IMR-90 (cell line): ENCODE results near the gene JAK1. TPM values are rescaled to one million over a fixed set of nuclear protein-coding genes. Genes with fewer than 3 reads are reported as not detected.
A peak's percentile ranks its signal among the peaks of the same experiment; 100 is the strongest.

Source experiments
- ATAC-seq: fragments of 200-7000 bp; cut with Tn5 transposase; 2 replicates; pipeline ENCODE4 v1.9.1; 2020; ENCODE audit warnings: low read depth, mild to moderate bottlenecking, moderate library complexity
- BruUV-seq: library from RNA; stranded (reverse); fragments of 400-500 nt; replicated peaks from 2 replicates; lab custom pipeline; 2021; lab: Mats Ljungman, UMichigan
- CTCF ChIA-PET: fragments of 300-600 bp; formaldehyde crosslinking; extraction: SDS; loops from one replicate; lab custom pipeline; 2021; ENCODE audit warnings: antibody characterized with exemption; lab: Yijun Ruan, JAX
- POLR2A ChIA-PET: fragments of 300-600 bp; sonication (Branson Sonifier 250); formaldehyde crosslinking; loops from one replicate; lab custom pipeline; 2022; ENCODE audit warnings: antibody characterized with exemption; ENCODE audit not compliant: unreplicated experiment; lab: Charles Lee
- DNase-seq: peaks from one replicate; pipeline ENCODE4 v3.0.0; 2013
- H2AFZ ChIP-seq: replicated peaks from 2 replicates; pipeline ENCODE3; 2013; ENCODE audit warnings: low read length, mild to moderate bottlenecking; ENCODE audit not compliant: poor library complexity
- H2AK5ac ChIP-seq: 2 replicates; pipeline ENCODE4 v1.6.1; 2013; ENCODE audit warnings: low read depth, low read length, inconsistent platforms
- H2AK9ac ChIP-seq: replicated peaks from 2 replicates; pipeline ENCODE3; 2013; ENCODE audit warnings: mild to moderate bottlenecking, low read depth, low read length, moderate library complexity; ENCODE audit not compliant: poor library complexity
- H2BK120ac ChIP-seq: 2 replicates; pipeline ENCODE4 v1.6.1; 2013; ENCODE audit warnings: low read depth, low read length, inconsistent platforms
- H2BK15ac ChIP-seq: 3 replicates; pipeline ENCODE4 v1.6.1; 2013; ENCODE audit warnings: low read depth, low read length, inconsistent platforms
- H2BK20ac ChIP-seq: 2 replicates; pipeline ENCODE4 v1.6.1; 2013; ENCODE audit warnings: low read depth, mild to moderate bottlenecking, inconsistent platforms, low read length, moderate library complexity
- H2BK5ac ChIP-seq: 2 replicates; pipeline ENCODE4 v1.6.1; 2013; ENCODE audit warnings: mild to moderate bottlenecking, low read depth, low read length, inconsistent platforms; ENCODE audit not compliant: poor library complexity, severe bottlenecking
- H3K14ac ChIP-seq: replicated peaks from 2 replicates; pipeline ENCODE4 v1.6.1; 2013; ENCODE audit warnings: low read depth, low read length, inconsistent platforms
- H3K18ac ChIP-seq: 2 replicates; pipeline ENCODE4 v1.6.1; 2013; ENCODE audit warnings: low read depth, low read length, control low read depth
- H3K23ac ChIP-seq: 2 replicates; pipeline ENCODE4 v1.6.1; 2013; ENCODE audit warnings: low read depth, low read length, inconsistent platforms
- H3K27ac ChIP-seq: 2 replicates; pipeline ENCODE4 v1.5.1; 2013; ENCODE audit warnings: mild to moderate bottlenecking, control low read depth, low read length; ENCODE audit not compliant: insufficient read depth
- H3K27me3 ChIP-seq: 2 replicates; pipeline ENCODE4 v1.6.1; 2013; ENCODE audit warnings: low read length; ENCODE audit not compliant: control insufficient read depth, insufficient read depth
- H3K36me3 ChIP-seq: 2 replicates; pipeline ENCODE4 v1.6.1; 2013; ENCODE audit warnings: low read length, mixed read lengths; ENCODE audit not compliant: control insufficient read depth, insufficient read depth
- H3K4ac ChIP-seq: 2 replicates; pipeline ENCODE4 v1.6.1; 2013; ENCODE audit warnings: low read depth, low read length, inconsistent platforms
- H3K4me1 ChIP-seq: 2 replicates; pipeline ENCODE4 v1.6.1; 2013; ENCODE audit warnings: low read length, mixed read lengths; ENCODE audit not compliant: control insufficient read depth, insufficient read depth
- H3K4me2 ChIP-seq: 2 replicates; pipeline ENCODE4 v1.6.1; 2013; ENCODE audit warnings: low read depth, mild to moderate bottlenecking, control low read depth, low read length, moderate library complexity
- H3K4me3 ChIP-seq: 2 replicates; pipeline ENCODE4 v1.5.1; 2013; ENCODE audit warnings: low read depth, mild to moderate bottlenecking, control low read depth, low read length, moderate library complexity; ENCODE audit not compliant: insufficient read depth
- H3K56ac ChIP-seq: 2 replicates; pipeline ENCODE4 v1.6.1; 2013; ENCODE audit warnings: low read length, inconsistent platforms; ENCODE audit not compliant: insufficient read depth; ENCODE audit errors: extremely low read depth
- H3K79me1 ChIP-seq, 2 experiments: 2 replicates each; pipeline ENCODE4 v1.6.1; 2013; ENCODE audit warnings: low read length in 2 of 2, inconsistent platforms in 1 of 2, low read depth in 1 of 2
- H3K9ac ChIP-seq: 2 replicates; pipeline ENCODE4 v1.6.1; 2013; ENCODE audit warnings: low read depth, low read length, control low read depth
- H3K9me1 ChIP-seq: 2 replicates; pipeline ENCODE4 v1.6.1; 2013; ENCODE audit warnings: low read length, inconsistent platforms; ENCODE audit not compliant: insufficient read depth
- H3K9me3 ChIP-seq: 2 replicates; pipeline ENCODE4 v1.6.1; 2013; ENCODE audit warnings: low read length; ENCODE audit not compliant: control insufficient read depth, insufficient read depth
- H4K20me1 ChIP-seq: 2 replicates; pipeline ENCODE4 v1.6.1; 2013; ENCODE audit warnings: low read length, inconsistent platforms; ENCODE audit not compliant: insufficient read depth
- H4K5ac ChIP-seq: 2 replicates; pipeline ENCODE4 v1.6.1; 2013; ENCODE audit warnings: mild to moderate bottlenecking, low read depth, low read length, control low read depth
- H4K8ac ChIP-seq, 2 experiments: 2 replicates each; pipeline ENCODE4 v1.6.1; 2013; ENCODE audit warnings: low read depth in 2 of 2, low read length in 2 of 2, control low read depth in 1 of 2, inconsistent platforms in 1 of 2
- H4K91ac ChIP-seq: 2 replicates; pipeline ENCODE4 v1.6.1; 2013; ENCODE audit warnings: low read depth, low read length, inconsistent platforms; ENCODE audit not compliant: insufficient read depth
- BHLHE40 ChIP-seq: fragments of 150-350 bp; IDR thresholded peaks from 2 replicates; pipeline ENCODE4 v1.6.1; 2016; ENCODE audit warnings: mild to moderate bottlenecking, low read depth, low read length
- CEBPB ChIP-seq: IDR thresholded peaks from 2 replicates; pipeline ENCODE4 v1.6.1; 2012; ENCODE audit warnings: low read depth, low read length, improper control_type of control experiment
- CHD1 ChIP-seq: IDR thresholded peaks from 2 replicates; pipeline ENCODE4 v1.6.1; 2012; ENCODE audit warnings: low read depth, low read length, improper control_type of control experiment
- MAFK ChIP-seq: IDR thresholded peaks from 2 replicates; pipeline ENCODE4 v1.6.1; 2012; ENCODE audit warnings: low read depth, low read length, improper control_type of control experiment
- NFE2L2 ChIP-seq: fragments of 150-350 bp; IDR thresholded peaks from 2 replicates; pipeline ENCODE4 v1.6.1; 2016; ENCODE audit warnings: low read depth, mild to moderate bottlenecking, low read length
- POLR2A ChIP-seq: IDR thresholded peaks from 2 replicates; pipeline ENCODE4 v1.6.1; 2012; ENCODE audit warnings: mild to moderate bottlenecking, low read depth, low read length
- RAD21 ChIP-seq: IDR thresholded peaks from 2 replicates; pipeline ENCODE4 v1.6.1; 2012; ENCODE audit warnings: low read length, improper control_type of control experiment
- RCOR1 ChIP-seq: IDR thresholded peaks from 2 replicates; pipeline ENCODE4 v1.6.1; 2012; ENCODE audit warnings: mild to moderate bottlenecking, low read length, improper control_type of control experiment; ENCODE audit not compliant: insufficient replicate concordance
- RFX5 ChIP-seq: IDR thresholded peaks from 2 replicates; pipeline ENCODE4 v1.8.0; 2012; ENCODE audit warnings: low read depth, mild to moderate bottlenecking, low read length, moderate library complexity
- SMC3 ChIP-seq: fragments of 150-350 bp; IDR thresholded peaks from 2 replicates; pipeline ENCODE4 v1.6.1; 2016; ENCODE audit warnings: low read depth, mild to moderate bottlenecking, antibody characterized with exemption, low read length, moderate library complexity
- WGBS, 2 experiments: methylation state at CpG; one replicate each; pipeline versions ENCODE4 v1.1.5 to v1.1.7; 2013; ENCODE audit warnings: missing lambda C conversion rate in 2 of 2; ENCODE audit not compliant: insufficient read length in 1 of 2; ENCODE audit errors: extremely low coverage in 2 of 2; 5-methylcytosine and 5-hydroxymethylcytosine counted together
- dilution Hi-C: fragments of 300-500 bp; cut with HindIII; formaldehyde crosslinking; loops from one replicate; pipeline ENCODE4 v1.14.3; 2018; ENCODE audit warnings: low sequenced_read_pairs; ENCODE audit not compliant: unreplicated experiment
- in situ Hi-C: fragments of 300-500 bp; cut with MboI; formaldehyde crosslinking; loops from 3 replicates; pipeline ENCODE4 v1.14.3; 2019; ENCODE audit warnings: low sequenced_read_pairs, inconsistent platforms, mixed read lengths
- intact Hi-C: fragments of 100-400 bp; cut with micrococcal nuclease; formaldehyde crosslinking; loops from 2 replicates; pipeline ENCODE4 v1.10.0; 2022
- polyA plus RNA-seq, 3 experiments: library from polyadenylated mRNA; depleted of rRNA; stranded (reverse); fragments of >200 nt; gene quantifications; 2 replicates each; pipeline ENCODE4 v1.2.3, GENCODE V29; 2012; ENCODE audit warnings: low replicate concordance in 1 of 3
- total RNA-seq: library from RNA; depleted of rRNA; stranded (reverse); fragments of >200 nt; gene quantifications from 2 replicates; pipeline ENCODE4 v1.2.3, GENCODE V29; 2012
- TF ChIP-seq, protein P1 (sequence below): fragments of 150-350 bp; IDR thresholded peaks from 2 replicates; pipeline ENCODE4 v1.6.1; 2016; ENCODE audit warnings: low read depth, mild to moderate bottlenecking, low read length, moderate library complexity, borderline replicate concordance
- TF ChIP-seq, protein P2 (sequence below): conservative IDR thresholded peaks from 2 replicates; pipeline ENCODE4 v1.5.1; 2012; ENCODE audit warnings: mild to moderate bottlenecking, low read depth, low read length, improper control_type of control experiment
- TF ChIP-seq, protein P3 (sequence below): fragments of 150-350 bp; IDR thresholded peaks from 2 replicates; pipeline ENCODE4 v1.6.1; 2017; ENCODE audit warnings: mild to moderate bottlenecking, antibody characterized with exemption, low read length, low read depth

The JAK1 gene
- total and polyA plus RNA-seq, 2 of the 4 experiments (the other 2 are of a cell fraction): 76.9 to 103 TPM

DNA sequence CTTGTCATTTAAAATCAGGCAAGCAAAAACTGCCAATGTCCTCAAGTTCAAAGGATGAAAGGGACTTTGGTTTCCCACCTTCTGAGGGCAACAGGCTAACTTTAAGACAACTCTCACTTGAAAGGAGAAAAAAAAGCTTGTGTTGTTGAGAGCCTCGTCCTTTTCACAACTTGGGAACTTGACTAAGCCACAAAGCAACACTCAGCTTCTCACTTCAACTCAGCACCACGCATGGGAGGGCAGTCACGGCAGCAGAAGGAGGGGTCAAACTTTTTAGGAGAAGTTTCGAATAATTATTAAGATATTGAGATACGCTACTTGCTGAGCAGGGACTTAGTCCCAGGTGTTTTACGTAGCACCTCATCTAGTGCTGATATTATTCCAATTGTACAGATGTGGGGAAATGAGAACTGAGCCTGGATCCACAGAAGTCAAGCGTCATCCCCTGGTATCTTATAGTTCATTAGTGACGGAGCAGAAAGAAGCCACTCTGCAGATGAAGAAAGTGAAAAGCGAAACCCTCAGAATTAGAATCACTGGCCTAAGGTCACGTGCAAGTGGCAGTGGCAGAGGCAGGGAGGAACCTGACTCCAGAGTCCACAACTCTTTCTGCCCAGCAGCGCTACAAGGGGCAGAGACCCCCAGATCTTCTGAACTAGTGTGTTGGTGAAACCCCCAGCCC, 83.6 kb downstream of the JAK1 start:
- Histone ChIP-seq H2AK9ac (no peak overlapping the region), H3K18ac (no peak overlapping the region), H3K79me1 (peaks cover 6 to 50% of the 10 kb centered on the region in 2 experiments), H3K27ac (no peak overlapping the region), H2BK20ac (no peak overlapping the region), H4K20me1 (peaks cover 28% of the 10 kb centered on the region), H2BK5ac (no peak overlapping the region), H3K9ac (no peak overlapping the region), H2BK120ac (no peak overlapping the region), H4K8ac (no peak overlapping the region), H3K36me3 (peaks cover 13% of the 10 kb centered on the region), H3K9me3 (no peaks in the 10 kb centered on the region), H3K23ac (peak overlapping the region; percentile 29; the same call in 1 of the 2 replicates), H3K9me1 (peaks cover 18% of the 10 kb centered on the region), H2AFZ (no peak overlapping the region), H3K27me3 (no peaks in the 10 kb centered on the region), H3K4me2 (no peak overlapping the region), H2AK5ac (no peak overlapping the region), H3K4me3 (no peak overlapping the region), H4K91ac (no peak overlapping the region), H3K56ac (no peak overlapping the region), H3K4ac (no peak overlapping the region), H3K4me1 (peaks cover 3% of the 10 kb centered on the region), H4K5ac (no peak overlapping the region), H3K14ac (no peak overlapping the region), H2BK15ac (no peak overlapping the region)
- CTCF ChIA-PET: no interaction called here
- dilution Hi-C loops (no loop called here), in situ Hi-C loops (no loop called here), intact Hi-C loops (loop anchor here (10.0 kb wide), 1 partner anchor 802 kb away; no protein-coding TSS in a partner anchor)
- POLR2A ChIA-PET: no interaction called here
- no TSS peak for BruUV-seq
- no peak for ATAC-seq
- 97% methylated on average over 5 of the region's 11 CpGs; no CpG with 5 or more reads in 1 of the 2 experiments for WGBS, 2 experiments
- TF ChIP-seq CHD1: no peak
- no peak for TF ChIP-seq CEBPB
- no peak for TF ChIP-seq BHLHE40
- no peak for TF ChIP-seq MAFK
- TF ChIP-seq NFE2L2: no peak
- TF ChIP-seq, protein P1, sequence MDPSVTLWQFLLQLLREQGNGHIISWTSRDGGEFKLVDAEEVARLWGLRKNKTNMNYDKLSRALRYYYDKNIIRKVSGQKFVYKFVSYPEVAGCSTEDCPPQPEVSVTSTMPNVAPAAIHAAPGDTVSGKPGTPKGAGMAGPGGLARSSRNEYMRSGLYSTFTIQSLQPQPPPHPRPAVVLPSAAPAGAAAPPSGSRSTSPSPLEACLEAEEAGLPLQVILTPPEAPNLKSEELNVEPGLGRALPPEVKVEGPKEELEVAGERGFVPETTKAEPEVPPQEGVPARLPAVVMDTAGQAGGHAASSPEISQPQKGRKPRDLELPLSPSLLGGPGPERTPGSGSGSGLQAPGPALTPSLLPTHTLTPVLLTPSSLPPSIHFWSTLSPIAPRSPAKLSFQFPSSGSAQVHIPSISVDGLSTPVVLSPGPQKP: no peak
- TF ChIP-seq RFX5: no peak
- TF ChIP-seq, protein P2, sequence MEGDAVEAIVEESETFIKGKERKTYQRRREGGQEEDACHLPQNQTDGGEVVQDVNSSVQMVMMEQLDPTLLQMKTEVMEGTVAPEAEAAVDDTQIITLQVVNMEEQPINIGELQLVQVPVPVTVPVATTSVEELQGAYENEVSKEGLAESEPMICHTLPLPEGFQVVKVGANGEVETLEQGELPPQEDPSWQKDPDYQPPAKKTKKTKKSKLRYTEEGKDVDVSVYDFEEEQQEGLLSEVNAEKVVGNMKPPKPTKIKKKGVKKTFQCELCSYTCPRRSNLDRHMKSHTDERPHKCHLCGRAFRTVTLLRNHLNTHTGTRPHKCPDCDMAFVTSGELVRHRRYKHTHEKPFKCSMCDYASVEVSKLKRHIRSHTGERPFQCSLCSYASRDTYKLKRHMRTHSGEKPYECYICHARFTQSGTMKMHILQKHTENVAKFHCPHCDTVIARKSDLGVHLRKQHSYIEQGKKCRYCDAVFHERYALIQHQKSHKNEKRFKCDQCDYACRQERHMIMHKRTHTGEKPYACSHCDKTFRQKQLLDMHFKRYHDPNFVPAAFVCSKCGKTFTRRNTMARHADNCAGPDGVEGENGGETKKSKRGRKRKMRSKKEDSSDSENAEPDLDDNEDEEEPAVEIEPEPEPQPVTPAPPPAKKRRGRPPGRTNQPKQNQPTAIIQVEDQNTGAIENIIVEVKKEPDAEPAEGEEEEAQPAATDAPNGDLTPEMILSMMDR: no peak
- no peak for TF ChIP-seq POLR2A
- TF ChIP-seq SMC3: no peak
- TF ChIP-seq, protein P3, sequence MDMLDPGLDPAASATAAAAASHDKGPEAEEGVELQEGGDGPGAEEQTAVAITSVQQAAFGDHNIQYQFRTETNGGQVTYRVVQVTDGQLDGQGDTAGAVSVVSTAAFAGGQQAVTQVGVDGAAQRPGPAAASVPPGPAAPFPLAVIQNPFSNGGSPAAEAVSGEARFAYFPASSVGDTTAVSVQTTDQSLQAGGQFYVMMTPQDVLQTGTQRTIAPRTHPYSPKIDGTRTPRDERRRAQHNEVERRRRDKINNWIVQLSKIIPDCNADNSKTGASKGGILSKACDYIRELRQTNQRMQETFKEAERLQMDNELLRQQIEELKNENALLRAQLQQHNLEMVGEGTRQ: no peak
- TF ChIP-seq RCOR1: no peak
- TF ChIP-seq RAD21: no peak
- DNase-seq: no peak
